Transverse colon (tissue), 4 donors: ENCODE measurements around the gene EIF4EBP3. TPM values are rescaled to one million over a fixed set of nuclear protein-coding genes. Genes with fewer than 3 reads are reported as not detected.

ENCODE experiments used
- DNase-seq: peaks from one replicate; pipeline ENCODE4 v3.0.0-alpha.2; 2019
- H3K27ac ChIP-seq, 4 donors: fragments of 200-600 bp; sonication (generic); 2 replicates each; pipeline ENCODE4 v1.5.1; 2016 to 2018; ENCODE audit warnings: inconsistent platforms in 4 of 4
- H3K27me3 ChIP-seq: fragments of 200-600 bp; sonication (generic); 2 replicates; pipeline ENCODE4 v1.5.1; 2017; ENCODE audit warnings: inconsistent platforms
- H3K36me3 ChIP-seq, 4 donors: fragments of 200-600 bp; sonication (generic); 2 replicates each; pipeline ENCODE4 v1.5.1; 2017 to 2019; ENCODE audit warnings: inconsistent platforms in 4 of 4
- H3K4me1 ChIP-seq, 4 donors: fragments of 200-600 bp; sonication (generic); 2 replicates each; pipeline ENCODE4 v1.5.1; 2017 to 2020; ENCODE audit warnings: inconsistent platforms in 4 of 4
- H3K4me3 ChIP-seq, 4 donors: fragments of 200-600 bp; sonication (generic); 1 replicate in 1 of 4; 2 replicates in 3 of 4; pipeline versions ENCODE4 v1.5.1 to v1.6.1; 2017 to 2019; ENCODE audit warnings: inconsistent platforms in 4 of 4
- H3K9me3 ChIP-seq, 2 donors: fragments of 200-600 bp; sonication (generic); 2 replicates each; pipeline ENCODE4 v1.5.1; 2017 to 2019; ENCODE audit warnings: inconsistent platforms in 2 of 2
- CTCF ChIP-seq, 5 experiments: fragments of 200-600 bp in 3 of 5; fragments of 450-650 bp in 2 of 5; sonication (generic) in 3 of 5; IDR thresholded peaks; 1 replicate in 2 of 5; 2 replicates in 3 of 5; pipeline ENCODE4 v1.5.1; 2016 to 2017; ENCODE audit warnings: antibody characterized with exemption in 5 of 5, inconsistent platforms in 3 of 5, mild to moderate bottlenecking in 2 of 5, moderate library complexity in 1 of 5
- EP300 ChIP-seq: sonication (generic); formaldehyde crosslinking; IDR thresholded peaks from one replicate; pipeline ENCODE4 v1.6.1; 2017; ENCODE audit warnings: antibody characterized with exemption, low read depth
- POLR2A ChIP-seq: fragments of 450-650 bp; IDR thresholded peaks from one replicate; pipeline ENCODE4 v1.6.1; 2016; ENCODE audit warnings: antibody characterized with exemption, mild to moderate bottlenecking, moderate library complexity
- POLR2AphosphoS5 ChIP-seq, 3 donors: sonication (generic); formaldehyde crosslinking; IDR thresholded peaks; one replicate each; pipeline ENCODE4 v1.6.1; 2016; ENCODE audit warnings: antibody characterized with exemption in 3 of 3
- WGBS, 2 donors: methylation state at CpG; one replicate each; pipeline ENCODE4 v1.1.5; 2018; ENCODE audit warnings: low coverage in 1 of 2; 5-methylcytosine and 5-hydroxymethylcytosine counted together
- in situ Hi-C, 4 donors: fragments of 200-750 bp; cut with MboI; loops; one replicate each; pipeline versions ENCODE4 v1.15.0 to v1.15.1; 2017; ENCODE audit warnings: low sequenced_read_pairs in 3 of 4, low pct_ligation_motif_present in 1 of 4, low pct_unique_long_range_greater_than_20kb in 1 of 4
- intact Hi-C: fragments of 100-400 bp; cut with DNase I; formaldehyde crosslinking; loops from one replicate; pipeline ENCODE4 v1.15.1; 2023; ENCODE audit warnings: low total_unique reads
- total RNA-seq, 4 donors: library from RNA; depleted of rRNA; stranded (reverse); fragments of >200 nt; gene quantifications; one replicate each; pipeline ENCODE4 v1.1.0, GENCODE V29; 2016

Gene EIF4EBP3
- total RNA-seq, 4 donors from 2014 or later = 18.0 to 56.0 (median 27.5) TPM; not detected in 1

- WGBS, 2 donors = 94% methylated on average over 2 of the region's 2 CpGs; no CpG with 5 or more reads in 1 of the 2 donors
- in situ Hi-C loops = loop anchor here in 3 of 4 donors (10.0 to 25.0 kb wide), 3 partner anchors 66 to 136 kb away; partner anchors contain the start of genes CD14 (in 2 of the 3), TMCO6 (in 2 of the 3), DND1 (in 1 of the 3) and WDR55 (in 1 of the 3)
- DNase-seq = no peak
- H3K9me3 ChIP-seq = no peaks in the 10 kb centered on the region
- H3K4me3 ChIP-seq = no peak overlapping the region
- peak overlapping the region; percentile 52 to 71 (median 62) for H3K27ac ChIP-seq
- intact Hi-C loops = loop anchor here (5.0 kb wide), 1 partner anchor 69 kb away; the partner anchor contains the start of gene TMCO6
- H3K4me1 ChIP-seq = peaks cover 14 to 48% (median 16%) of the 10 kb centered on the region in 4 donors
- H3K27me3 ChIP-seq = no peaks in the 10 kb centered on the region
- TF ChIP-seq CTCF (IDR thresholded peaks at IDR 0.05) (no peak), EP300 (no peak), POLR2AphosphoS5 (IDR thresholded peaks at IDR 0.05) (no peak), POLR2A (no peak)
- peaks cover 0 to 10% (median 0%) of the 10 kb centered on the region in 4 donors for H3K36me3 ChIP-seq
Measured at GRCh38 chr5:140568443-140569063, 21.1 kb downstream of the EIF4EBP3 start.

DNA sequence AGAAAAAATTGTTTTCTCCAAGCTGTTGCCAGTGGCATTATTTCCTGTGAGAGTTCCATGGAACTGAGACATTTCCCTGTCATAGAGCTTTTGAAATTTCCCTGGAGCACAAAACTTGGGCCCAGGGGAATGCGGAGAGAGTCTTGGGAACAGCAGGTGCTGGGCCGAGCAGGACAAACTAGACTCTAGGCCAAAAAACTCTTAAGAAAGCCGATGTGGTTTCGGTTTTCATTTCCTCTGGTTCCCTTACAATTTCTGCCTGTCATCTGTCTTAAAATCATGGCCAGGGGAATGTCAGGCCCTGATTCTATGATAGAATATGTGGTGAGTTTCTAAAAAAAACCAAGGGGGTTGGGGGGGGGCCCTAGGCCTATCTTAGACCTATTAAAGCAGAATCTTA is 21.7 kb downstream of the EIF4EBP3 start:
- Histone ChIP-seq H3K36me3 (peaks cover 0 to 10% (median 0%) of the 10 kb centered on the region in 4 donors), H3K9me3 (no peaks in the 10 kb centered on the region), H3K27ac (peak overlapping the region; percentile 52 to 71 (median 62)), H3K4me3 (no peak overlapping the region), H3K4me1 (peaks cover 11 to 47% (median 15%) of the 10 kb centered on the region in 4 donors), H3K27me3 (no peaks in the 10 kb centered on the region)
- TF ChIP-seq POLR2A (no peak), POLR2AphosphoS5 (IDR thresholded peaks at IDR 0.05) (no peak), CTCF (IDR thresholded peaks at IDR 0.05) (no peak), EP300 (no peak)
- in situ Hi-C loops (loop anchor here in 3 of 4 donors (10.0 to 25.0 kb wide), 3 partner anchors 66 to 136 kb away; partner anchors contain the start of genes CD14 (in 2 of the 3), TMCO6 (in 2 of the 3), DND1 (in 1 of the 3) and WDR55 (in 1 of the 3)), intact Hi-C loops (loop anchor here (5.0 kb wide), 1 partner anchor 68 kb away; the partner anchor contains the start of gene TMCO6)
- DNase-seq = no peak
- WGBS, 2 donors = 34 to 56% methylated on average over 3 to 4 of the region's 4 CpGs

DNA sequence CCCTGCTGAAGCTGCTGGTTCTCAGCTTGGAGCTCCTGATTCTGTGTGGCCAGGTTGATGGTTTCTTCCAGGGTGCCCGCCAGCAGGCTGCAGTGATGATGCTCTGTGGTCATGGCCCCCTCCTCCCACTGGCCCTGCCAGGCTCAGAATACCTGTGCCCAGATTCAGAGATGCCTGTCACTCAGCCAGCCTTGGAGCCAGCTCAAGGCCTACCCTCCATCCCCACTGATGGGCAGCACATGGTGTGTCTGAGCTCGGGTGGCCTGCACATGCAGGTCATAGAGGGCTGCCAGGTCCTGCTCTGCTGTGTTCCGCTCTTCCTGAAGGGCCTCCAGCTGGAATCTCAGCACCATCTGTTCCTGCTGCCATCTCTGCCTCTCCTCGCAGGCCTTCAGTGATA is 22.6 kb downstream of the EIF4EBP3 start:
- in situ Hi-C loops = loop anchor here in 2 of 4 donors (10.0 to 25.0 kb wide), 2 partner anchors 65 to 92 kb away; partner anchors contain the start of genes CD14 (in 1 of the 2), DND1 (in 1 of the 2), TMCO6 (in 1 of the 2) and WDR55 (in 1 of the 2)
- Histone ChIP-seq H3K9me3 (no peaks in the 10 kb centered on the region), H3K27ac (peak overlapping the region; percentile 52 to 71 (median 62)), H3K4me3 (no peak overlapping the region), H3K36me3 (peaks cover 0 to 10% (median 0%) of the 10 kb centered on the region in 4 donors), H3K27me3 (no peaks in the 10 kb centered on the region), H3K4me1 (peaks cover 11 to 50% (median 17%) of the 10 kb centered on the region in 4 donors)
- 95% methylated on average over 4 of the region's 4 CpGs; no CpG with 5 or more reads in 1 of the 2 donors for WGBS, 2 donors
- no peak for TF ChIP-seq EP300
- intact Hi-C loops = no loop called here
- no peak for DNase-seq

GRCh38 chr5:140570488-140570887 is 23.0 kb downstream of the EIF4EBP3 start:
- peaks cover 7 to 46% (median 13%) of the 10 kb centered on the region in 4 donors for H3K4me1 ChIP-seq
- 100% methylated on average over 1 of the region's 1 CpG; no CpG with 5 or more reads in 1 of the 2 donors for WGBS, 2 donors
- no peaks in the 10 kb centered on the region for H3K27me3 ChIP-seq
- no peak overlapping the region for H3K4me3 ChIP-seq
- no peak for TF ChIP-seq POLR2AphosphoS5 (IDR thresholded peaks at IDR 0.05)
- H3K9me3 ChIP-seq = no peaks in the 10 kb centered on the region
- H3K27ac ChIP-seq = peak overlapping the region; percentile 52 to 71 (median 62)
- H3K36me3 ChIP-seq = peaks cover 0 to 10% (median 0%) of the 10 kb centered on the region in 4 donors
- DNase-seq = no peak
- intact Hi-C loops = no loop called here
- in situ Hi-C loops = loop anchor here in 2 of 4 donors (10.0 to 25.0 kb wide), 2 partner anchors 64 to 92 kb away; partner anchors contain the start of genes CD14 (in 1 of the 2), DND1 (in 1 of the 2), TMCO6 (in 1 of the 2) and WDR55 (in 1 of the 2)

GRCh38 chr5:140571105-140571504 is 23.6 kb downstream of the EIF4EBP3 start:
- Histone ChIP-seq H3K27ac (peak overlapping the region; percentile 19 to 69 (median 50)), H3K9me3 (no peaks in the 10 kb centered on the region), H3K36me3 (peaks cover 0 to 10% (median 0%) of the 10 kb centered on the region in 4 donors), H3K4me1 (peaks cover under 1 to 40% (median 7%) of the 10 kb centered on the region in 4 donors), H3K27me3 (no peaks in the 10 kb centered on the region), H3K4me3 (no peak overlapping the region)
- TF ChIP-seq POLR2AphosphoS5 (IDR thresholded peaks at IDR 0.05) (no peak), EP300 (no peak), CTCF (IDR thresholded peaks at IDR 0.05) (no peak), POLR2A (no peak)
- WGBS, 2 donors = 86% methylated on average over 5 of the region's 5 CpGs; no CpG with 5 or more reads in 1 of the 2 donors
- DNase-seq = no peak
- in situ Hi-C loops (loop anchor here in 2 of 4 donors (10.0 to 25.0 kb wide), 2 partner anchors 64 to 91 kb away; partner anchors contain the start of genes CD14 (in 1 of the 2), DND1 (in 1 of the 2), TMCO6 (in 1 of the 2) and WDR55 (in 1 of the 2)), intact Hi-C loops (no loop called here)
